ENCODE measurements around the gene PPIL4.

Gene PPIL4, protein sequence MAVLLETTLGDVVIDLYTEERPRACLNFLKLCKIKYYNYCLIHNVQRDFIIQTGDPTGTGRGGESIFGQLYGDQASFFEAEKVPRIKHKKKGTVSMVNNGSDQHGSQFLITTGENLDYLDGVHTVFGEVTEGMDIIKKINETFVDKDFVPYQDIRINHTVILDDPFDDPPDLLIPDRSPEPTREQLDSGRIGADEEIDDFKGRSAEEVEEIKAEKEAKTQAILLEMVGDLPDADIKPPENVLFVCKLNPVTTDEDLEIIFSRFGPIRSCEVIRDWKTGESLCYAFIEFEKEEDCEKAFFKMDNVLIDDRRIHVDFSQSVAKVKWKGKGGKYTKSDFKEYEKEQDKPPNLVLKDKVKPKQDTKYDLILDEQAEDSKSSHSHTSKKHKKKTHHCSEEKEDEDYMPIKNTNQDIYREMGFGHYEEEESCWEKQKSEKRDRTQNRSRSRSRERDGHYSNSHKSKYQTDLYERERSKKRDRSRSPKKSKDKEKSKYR

DNA sequence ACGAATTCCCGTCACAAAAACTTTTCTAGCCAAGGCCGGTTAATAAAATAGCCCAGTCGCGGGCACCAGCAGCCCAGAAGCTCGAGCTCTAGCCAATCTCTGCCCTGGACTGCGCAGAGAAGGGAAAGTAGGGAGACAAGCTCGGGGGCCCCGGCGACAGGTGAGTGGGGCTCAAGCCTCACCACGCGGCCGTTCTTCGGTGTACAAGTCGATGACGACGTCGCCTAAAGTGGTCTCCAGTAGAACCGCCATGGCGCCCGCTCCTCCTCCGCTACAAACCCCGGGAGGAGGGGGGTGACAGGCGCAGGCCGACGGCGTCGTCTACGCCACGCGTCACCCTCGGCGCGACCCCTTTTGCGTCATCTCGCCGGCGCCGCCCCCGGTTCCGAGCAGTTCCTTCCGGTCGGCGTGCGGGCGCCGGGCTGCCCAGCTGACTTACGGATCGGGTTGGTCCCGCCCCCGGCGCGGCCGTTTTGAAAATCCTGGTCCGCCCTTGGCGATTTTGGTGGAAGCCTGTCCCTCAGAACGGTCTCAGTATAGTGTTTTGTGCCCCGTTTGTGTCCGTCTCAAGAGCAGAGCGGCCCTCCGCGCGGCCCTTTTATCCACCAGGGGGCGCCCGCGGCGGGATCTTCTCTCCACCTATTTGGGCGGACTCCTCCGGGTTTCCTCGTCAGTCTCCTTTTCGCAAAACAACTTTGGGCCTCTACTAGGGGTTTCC lies at the start of gene PPIL4:
PPIL4 (minus strand) TSS at position 290 of the 718 bp plus-strand sequence; CDS start at position 252, 38 bp downstream.
- peak; percentile 94 for DNase-seq

DNA sequence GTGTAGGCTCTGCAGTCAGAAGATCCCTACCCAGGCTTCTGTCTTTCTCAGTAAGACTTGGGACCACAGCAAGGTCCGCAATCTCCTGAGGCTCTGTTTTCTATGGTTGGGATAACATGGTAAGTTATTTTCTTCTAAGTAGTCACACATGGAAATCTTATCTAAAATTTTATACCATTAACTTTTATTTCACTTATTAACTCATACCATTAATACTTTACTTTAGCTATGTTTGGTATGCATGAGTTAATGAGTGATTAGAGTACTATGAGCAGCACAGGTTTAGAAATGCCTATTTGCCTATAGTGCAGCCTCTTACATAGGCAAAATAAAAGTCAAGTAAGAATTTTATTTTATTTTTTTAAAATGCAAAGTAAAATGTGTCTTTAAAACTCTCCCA lies 47.6 kb upstream of the PPIL4 start:
- no peak for DNase-seq

DNA sequence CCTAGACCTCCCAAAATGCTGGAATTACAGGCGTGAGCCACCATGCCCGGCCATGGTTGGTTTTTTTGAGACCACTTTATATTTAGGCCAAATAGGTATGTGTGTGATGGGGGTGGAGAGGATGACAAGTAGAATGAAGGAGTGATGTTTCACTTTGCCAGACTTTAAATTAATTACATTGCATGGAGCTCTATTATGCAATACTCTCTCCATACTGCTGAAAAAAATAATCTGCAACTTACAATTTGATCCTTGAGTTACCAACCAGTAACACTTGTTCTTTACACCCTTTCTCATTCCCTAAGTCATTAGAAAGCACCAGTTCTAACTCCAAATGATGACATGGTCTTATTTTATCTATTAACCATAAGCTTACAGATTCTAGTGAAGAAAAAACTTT lies 47.1 kb upstream of the PPIL4 start:
- no peak for DNase-seq

DNA sequence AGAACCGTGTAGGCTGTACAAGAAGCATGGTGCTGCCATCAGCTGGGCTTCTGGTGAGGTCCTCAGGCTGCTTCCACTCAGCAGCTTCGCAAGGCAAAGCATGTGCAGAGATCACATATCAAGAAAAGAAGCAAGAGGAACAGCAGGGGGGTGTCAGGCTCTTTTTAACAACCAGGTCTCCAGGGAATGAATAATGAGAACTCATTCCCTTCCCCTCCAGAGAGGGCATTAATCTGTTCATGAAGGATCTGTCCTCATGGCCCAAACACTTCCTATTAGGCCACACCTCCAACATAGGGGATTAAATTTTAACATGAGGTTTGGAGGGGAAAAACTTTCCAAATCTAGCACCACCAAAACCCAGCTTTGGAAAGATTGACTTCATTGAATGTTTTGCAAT lies 40.3 kb upstream of the PPIL4 start:
- no peak for DNase-seq

DNA sequence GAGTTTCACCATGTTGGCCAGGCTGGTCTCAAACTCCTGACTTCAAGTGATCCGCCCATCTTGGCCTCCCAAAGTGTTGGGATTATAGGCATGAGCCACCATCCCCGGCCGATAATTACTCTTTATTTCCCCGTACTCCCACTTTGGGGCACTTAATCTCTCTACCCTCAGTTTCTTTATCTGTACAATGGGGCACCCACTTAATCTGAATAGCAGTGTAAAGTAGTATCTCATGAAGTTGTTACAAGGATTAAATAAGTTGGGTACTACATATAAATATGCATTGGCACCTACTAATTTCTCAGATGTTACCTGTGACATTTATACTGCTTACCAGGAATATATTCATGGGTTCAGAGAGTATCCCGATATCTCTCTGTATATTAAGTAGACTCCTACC lies 35.5 kb upstream of the PPIL4 start:
- no peak for DNase-seq

DNA sequence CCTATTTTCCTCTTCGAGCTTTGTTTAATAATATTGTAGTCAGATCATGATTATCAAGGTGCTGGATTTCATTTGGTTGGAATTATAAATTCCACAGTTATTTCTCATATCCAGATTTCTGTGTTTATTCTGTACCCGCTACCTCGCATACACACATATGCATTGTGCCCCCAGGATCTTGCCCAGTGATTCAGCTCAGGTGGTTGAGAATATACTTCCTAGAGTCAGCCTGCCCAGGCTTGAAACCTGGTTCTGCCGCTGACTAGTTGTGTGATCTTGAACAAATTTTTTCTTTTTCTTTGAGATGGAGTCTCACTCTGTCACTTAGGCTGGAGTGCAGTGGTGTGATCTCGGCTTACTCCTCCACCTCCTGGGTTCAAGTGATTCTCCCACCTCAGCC lies 35.0 kb upstream of the PPIL4 start:
- no peak for DNase-seq

DNA sequence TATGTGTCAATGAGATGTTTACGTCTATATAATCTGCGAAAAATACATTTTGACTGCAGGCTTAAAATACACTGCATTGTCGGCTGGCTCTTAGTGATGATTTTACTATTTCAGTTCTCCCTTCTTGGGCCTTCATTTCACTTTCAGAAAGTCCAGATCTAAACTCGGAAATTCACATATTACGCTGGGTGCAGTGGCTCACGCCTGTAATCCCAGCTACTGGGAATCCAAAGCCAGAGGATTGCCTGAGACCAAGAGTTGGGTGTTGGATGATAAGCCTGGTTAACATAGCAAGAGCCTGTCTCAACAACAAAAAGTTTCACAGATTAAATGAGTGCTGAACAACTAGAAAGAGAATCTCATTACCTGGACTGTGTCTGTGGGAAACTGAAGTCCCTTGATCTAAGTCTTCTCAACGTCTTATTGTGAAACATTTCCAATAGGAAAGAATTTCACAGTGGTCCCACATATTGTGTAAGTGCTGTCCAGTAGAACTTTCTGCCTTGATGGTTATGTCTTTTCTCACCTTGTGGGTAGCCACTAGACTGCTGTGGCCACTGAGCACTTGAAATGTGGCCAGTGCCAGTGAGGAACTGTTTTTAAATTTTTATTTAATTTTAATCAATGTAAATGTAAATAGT lies 22.2 kb upstream of the PPIL4 start:
- DNase-seq: no peak

DNA sequence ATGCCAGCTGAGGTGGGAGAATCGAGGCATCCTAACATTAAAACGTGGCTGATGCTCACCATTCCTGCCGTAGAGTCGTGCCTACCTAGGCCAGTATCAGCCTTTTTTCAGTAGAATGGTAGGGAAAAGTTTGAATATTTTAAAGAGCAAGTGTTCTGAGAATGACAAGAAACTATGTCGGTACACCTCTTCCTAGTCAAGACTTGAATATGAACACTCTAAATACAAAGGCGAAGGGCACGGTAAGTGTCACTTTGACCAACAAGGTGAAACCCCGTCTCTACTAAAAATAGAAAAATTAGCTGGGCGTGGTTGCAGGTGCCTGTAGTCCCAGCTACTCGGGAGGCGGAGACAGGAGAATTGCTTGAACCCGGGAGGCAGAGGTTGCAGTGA lies 21.3 kb upstream of the PPIL4 start:
- DNase-seq: no peak

DNA sequence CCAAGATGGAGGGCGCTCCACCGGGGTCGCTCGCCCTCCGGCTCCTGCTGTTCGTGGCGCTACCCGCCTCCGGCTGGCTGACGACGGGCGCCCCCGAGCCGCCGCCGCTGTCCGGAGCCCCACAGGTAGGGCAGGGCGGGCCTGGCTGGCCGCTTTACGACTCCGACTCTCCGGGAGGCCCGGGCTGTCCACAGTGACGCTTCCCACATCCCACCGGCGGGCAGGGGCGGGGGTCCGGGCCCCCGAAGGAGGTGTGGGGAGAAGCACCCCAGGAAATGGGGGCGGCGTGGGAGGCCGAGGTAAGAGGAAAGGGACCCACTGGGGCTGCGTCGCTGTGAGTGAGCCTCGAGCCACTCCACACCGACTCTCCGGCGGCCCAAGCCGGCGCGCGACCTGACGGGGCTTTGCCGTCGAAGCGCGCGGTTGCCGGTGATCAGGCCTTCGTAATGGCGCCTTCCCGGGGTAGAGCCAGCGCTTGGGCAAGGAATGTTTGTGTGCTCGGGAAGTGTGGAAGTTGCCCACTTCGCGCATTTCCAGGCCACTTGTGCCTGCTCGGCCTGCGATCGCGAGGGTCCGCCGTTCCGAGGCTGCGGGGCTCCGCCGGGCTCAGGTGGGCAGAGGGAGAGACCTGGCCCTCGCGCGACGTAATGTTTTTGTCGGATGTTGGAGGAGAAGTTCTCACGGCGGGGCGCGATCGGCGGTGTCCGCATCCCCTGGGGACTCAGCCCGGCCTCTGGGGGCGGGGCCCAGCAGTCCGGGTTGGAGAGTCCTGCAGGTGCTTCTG lies 20.8 kb upstream of the PPIL4 start:
- DNase-seq: peak; percentile 67

DNA sequence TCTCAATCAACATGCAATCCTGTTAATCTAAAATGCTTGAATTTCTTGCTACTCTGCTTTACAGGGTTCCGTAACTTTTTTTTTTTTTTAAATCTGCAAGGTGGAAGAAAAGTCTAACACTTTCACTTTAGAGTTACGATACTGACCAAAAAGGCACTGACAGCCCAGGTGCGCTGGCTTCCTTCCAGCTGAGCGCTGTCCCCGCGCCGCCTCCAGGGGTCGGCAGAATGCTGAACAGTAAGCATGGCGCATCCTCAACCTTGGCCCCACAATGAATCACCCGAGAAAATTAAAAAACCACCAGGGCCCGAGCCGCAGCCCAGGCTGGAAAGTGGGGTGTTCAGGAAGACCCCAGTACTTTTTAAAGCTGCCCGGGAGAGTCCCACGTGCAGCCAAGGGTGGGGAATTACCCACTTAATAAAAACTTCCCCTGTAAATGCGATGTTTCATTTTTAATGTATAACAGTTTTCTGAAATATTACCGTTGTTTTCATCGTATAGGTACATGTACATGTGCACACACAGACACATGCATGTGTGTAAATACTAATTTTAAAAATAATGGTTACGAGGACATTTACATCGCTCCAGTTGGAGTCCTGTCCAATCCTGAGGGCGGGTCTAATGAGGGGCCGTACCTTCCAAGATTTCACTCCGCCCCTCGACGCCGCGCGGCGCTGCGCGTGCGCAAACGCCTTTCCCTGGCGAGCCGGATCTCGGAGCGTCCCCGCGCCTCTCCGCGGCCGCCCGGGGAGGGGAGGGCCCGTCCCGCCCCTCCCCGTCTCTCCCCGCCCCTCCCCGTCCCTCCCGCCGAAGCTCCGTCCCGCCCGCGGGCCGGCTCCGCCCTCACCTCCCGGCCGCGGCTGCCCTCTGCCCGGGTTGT lies 19.9 kb upstream of the PPIL4 start, which contains the start of gene GINM1:
GINM1 (plus strand) TSS at position 849 of the 883 bp plus-strand sequence. CDS start 40 bp downstream, outside the sequence.
- DNase-seq: peak; percentile 89

DNA sequence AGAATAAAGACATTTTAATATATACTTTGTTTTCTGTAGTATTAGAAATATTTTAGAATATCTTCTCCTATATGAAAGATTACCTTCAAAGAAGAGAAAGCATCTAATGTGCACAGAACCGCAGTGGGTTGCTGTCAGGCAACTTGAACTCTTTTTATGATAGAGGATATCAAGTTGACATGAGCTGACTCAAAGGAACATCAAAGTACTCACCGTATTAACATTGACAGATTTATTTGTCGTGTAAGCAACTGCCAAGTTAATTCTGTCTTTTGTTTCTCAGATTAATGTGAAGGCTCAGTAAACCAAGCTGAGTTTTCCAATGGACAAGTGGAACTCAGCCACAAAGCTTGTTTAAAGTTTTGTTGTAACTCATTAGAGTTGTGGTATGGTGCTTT lies 18.1 kb upstream of the PPIL4 start:
- no peak for DNase-seq

DNA sequence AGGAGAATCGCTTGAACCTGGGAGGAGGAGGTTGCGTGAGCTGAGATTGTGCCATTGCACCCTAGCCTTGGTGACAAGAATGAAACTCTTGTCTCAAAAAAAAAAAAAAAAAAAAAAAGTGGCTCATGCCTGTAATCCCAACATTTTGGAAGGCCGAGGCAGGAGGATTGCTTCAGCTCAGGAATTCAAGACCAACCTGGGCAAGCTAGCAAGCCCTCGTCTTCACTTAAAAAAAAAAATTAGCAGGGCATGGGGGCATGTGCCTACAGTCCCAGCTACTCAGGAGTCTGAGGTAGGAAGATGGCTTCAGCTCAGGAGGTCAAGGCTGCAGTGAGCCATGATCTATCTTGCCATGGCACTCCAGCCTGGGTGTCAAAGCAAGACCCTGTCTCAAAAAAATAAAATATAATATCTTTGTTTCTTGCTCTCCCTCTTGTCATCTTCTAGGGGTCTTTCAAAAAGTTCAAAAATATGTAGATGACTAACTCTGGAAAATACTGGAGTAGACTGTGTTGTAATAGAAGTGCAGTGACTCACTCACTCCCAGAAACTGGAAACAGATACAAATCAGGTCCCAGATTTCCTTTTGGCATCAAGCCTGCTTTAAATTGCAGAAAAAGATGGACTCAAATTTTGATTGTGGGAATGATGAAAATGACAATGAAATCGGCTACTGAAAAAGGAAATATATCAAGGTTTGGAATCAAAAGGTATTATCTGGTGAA lies 17.5 kb upstream of the PPIL4 start:
- no peak for DNase-seq

DNA sequence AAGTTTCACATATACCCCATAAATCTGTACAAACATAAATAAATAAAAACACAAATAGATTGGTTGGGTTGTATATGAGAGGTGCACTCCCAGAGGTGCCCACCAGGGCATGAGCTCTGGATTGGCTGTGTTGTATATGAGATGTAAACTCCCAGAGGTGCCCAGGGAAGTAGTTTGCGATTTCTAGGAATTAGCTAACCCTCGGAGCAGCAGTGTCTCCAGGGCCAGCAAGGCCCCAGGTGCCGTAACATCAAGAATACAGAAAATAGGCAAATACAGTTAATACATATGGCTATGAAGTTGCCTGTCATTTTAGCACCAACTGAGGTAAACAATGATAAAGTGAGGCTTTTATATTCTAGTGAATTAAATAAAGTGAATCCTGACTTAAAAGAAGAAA lies 14.9 kb upstream of the PPIL4 start:
- DNase-seq: no peak

DNA sequence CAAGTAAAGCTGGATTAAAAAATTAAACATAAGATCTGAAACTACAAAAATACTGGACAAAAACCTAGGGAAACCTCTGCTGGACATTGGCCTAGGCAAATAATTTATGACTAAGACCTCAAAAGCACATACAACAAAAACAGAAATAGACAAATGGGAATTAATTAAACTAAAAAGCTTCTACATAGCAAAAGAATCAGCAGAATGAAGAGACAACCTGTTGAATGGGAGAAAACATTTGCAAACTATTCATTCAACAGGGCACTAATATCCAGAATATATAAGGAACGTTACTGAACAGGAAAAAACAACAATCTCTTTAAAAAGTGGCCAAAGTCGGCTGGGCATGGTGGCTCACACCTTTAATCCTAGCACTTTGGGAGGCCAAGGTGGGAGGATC lies 13.5 kb upstream of the PPIL4 start:
- no peak for DNase-seq

DNA sequence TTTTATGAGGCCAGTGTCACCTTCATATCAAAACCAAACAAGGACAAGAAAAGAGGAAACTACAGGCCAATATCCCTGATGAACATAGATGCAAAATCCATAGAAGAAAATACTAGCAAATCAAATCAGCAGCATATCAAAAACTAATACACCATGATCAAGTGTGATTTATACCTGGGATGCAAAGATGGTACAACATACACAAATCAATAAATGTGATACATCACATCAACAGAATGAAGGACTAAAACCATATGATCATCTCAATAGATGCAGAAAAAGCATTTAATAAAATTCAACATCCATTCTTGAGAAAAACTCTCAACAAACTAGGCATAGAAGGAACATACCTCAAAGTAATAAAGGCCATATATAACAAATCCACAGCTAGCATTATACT lies 12.2 kb upstream of the PPIL4 start:
- DNase-seq: no peak

DNA sequence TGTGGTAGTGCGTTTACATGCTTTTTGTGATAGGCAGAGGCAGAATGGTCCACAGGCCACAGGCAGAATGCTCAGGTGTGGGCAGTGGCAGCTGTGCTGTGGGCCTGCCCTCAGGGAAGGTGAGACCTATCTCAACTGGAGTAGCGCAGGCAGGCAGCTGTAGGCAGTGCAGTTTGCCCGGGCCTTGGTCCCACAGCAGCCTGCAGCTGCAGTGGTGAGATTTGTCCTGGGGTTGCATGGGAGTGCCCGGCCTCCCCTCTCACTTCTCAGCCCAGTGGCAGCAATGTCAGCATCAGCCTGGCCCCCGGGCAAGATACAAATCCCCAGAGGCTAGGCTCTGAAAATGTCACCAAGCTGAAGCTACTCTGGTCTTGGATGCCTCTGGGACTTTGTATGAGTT lies 6.1 kb upstream of the PPIL4 start:
- DNase-seq: no peak

DNA sequence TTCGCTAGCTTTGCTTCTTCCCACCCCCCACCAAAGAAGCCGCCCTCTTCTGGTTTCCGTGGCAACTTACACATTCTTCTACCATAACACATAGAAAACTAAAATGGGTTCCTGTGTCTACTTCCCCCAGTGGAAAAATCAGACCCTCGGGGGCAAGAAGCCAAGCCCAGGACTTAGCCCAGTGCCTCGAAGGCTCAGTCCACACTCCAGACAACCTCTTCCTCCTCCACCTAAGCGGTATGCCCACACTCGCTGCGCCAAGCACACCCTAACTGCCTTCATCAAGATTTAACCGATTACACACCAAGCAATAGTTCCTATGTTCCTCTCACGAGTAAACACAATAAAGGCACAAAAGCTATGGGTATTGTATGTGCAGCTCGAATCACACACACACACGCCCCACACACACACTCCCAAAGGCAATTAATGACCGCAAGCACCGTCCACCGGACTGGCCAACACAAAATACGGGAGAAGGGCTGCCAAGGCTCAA lies 537 bp downstream of the PPIL4 start:
- DNase-seq: peak; percentile 59

DNA sequence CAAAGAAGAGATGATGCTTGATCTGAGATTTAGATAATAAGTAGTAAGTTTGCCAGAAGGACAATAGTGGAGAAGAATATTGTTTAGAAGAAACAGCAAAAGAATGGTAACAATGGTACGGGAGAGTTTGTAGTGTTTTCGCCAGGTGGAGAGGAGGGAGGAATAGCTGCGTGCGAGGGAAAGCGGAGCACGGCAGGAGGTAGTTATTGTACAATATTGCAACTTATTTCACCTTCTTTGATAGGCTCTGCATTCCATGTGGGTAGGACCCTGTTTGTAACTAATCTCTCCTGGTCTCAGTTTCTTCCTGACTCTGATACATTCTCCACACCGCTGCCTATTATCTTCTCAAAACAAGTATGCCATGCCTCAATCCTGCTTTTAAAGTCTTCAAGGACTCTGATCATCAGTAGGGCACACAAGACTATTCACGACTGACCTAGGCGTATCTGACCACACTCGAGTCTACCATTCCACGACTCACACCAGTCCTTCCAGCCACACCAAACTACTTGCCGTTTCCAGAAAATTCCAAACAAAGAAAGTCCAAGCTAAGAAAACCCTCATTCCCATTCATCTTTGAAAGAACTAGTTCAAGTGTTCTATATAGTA lies 1.1 kb downstream of the PPIL4 start:
- no peak for DNase-seq

DNA sequence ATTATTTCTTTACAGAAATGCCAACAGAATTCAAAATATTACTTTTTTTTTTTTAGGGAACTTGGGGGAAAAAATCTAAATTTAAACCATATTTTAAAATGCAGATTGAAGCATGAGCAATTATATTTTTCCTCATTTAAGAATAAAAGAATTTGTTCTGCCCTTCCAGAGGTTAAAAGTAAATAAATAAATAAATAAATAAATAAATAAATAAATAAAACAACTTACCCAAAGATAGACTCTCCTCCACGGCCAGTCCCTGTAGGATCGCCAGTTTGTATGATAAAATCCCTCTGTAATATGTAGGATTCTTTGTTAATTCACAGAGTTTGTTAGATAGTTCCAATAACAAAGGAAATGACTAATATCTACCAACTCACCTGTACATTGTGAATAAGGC lies 4.7 kb downstream of the PPIL4 start:
- DNase-seq: no peak

DNA sequence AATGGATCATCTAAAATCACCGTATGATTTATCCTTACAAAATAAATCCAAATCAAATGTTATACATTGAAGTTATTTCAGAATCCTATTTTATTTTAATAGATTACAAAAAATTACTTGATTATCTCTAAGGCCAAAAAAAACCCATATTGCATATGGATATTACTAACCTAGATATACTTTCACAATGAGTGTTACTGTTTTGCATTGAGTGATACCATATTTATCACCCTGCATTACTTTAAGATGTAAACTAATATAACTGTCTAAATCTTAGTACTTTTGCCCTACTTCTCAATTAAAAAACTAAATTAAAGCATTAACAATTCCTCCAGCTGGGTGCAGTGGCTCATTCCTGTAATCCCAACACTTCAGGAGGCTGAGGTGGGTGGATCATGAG lies 11.1 kb downstream of the PPIL4 start:
- DNase-seq: no peak

Measured in stimulated activated naive CD4-positive, alpha-beta T cell treated with Interleukin-2 at 50 U/mL for 16 hours (primary cell).